HTR-8/SVneo (cell line): ENCODE data around the gene TSPAN4.

Source experiments
- DNase-seq: peaks from one replicate; pipeline ENCODE4 v3.0.0; 2011; ENCODE audit warnings: low spot score, mixed read lengths; ENCODE audit not compliant: insufficient read length
- FAIRE-seq: peaks from 2 replicates; lab custom pipeline; 2011; peaks lifted over from hg19 to GRCh38; lab: Jason Lieb, UNC

The TSPAN4 gene

GRCh38 chr11:862081-862661, 19.5 kb downstream of the TSPAN4 start:
- no peak for FAIRE-seq
- DNase-seq = no peak

DNA sequence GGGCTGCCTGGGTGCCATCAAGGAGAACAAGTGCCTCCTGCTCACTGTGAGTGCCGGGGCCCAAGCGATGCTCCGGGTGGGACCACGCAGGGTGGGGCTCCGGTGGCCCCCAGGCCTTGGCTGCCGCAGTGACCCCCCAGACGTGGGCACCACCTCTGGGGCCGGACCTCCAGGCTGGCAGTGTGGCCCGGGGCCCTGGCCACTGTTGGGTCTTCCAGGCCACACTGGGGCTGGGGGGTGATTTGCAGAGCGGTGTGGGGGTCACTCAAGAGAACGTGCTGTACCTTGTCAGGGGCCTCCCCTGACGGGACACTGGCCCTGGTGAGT, 20.0 kb downstream of the TSPAN4 start:
- no peak for DNase-seq
- FAIRE-seq = no peak

- DNase-seq (no peak), FAIRE-seq (no peak)
Measured at GRCh38 chr11:863023-863909, 20.6 kb downstream of the TSPAN4 start.

DNA sequence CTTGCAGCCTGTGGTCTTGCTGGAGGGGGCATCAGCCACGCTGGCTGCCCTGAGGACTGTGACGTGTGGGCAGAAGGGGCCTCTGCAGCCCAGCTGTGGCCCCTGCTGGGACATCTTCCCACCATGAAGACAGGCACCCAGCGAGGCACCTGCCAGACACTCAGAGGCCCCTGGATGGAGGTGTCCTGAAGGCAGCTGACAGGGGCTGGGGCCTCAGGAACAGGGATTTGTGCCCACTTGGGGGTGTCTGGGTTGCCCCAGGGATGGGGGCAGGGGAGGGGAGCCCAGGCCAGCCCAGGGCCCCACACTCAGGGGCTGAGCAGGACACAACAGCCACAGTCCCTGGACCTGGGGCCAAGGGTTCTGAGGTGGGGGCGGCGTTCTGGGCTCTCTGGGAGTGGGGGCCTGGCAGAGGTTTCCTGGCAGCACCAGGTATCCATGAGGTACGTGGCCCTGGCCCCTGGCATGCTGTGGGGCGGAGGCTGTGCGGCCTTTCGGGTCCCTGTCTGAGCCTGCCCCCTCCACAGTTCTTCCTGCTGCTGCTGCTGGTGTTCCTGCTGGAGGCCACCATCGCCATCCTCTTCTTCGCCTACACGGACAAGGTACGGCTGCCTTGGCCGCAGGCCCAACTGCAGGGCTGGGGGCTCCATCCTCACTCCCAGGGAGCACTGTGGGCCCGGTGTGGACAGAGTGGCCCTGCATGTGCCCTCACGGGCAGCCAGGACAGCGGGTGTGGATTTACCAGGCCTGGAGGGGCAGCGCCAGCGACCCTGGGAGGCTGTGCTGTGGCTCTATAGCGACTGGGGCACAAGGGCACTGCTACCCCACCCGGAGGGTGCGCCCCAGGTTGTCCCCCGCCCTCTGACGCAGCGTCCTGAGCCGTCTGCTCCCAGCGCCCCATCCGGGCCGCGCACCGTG, 21.5 kb downstream of the TSPAN4 start:
- FAIRE-seq = no peak
- no peak for DNase-seq

- DNase-seq (no peak), FAIRE-seq (no peak)
Measured at GRCh38 chr11:864898-865297, 22.2 kb downstream of the TSPAN4 start.

DNA sequence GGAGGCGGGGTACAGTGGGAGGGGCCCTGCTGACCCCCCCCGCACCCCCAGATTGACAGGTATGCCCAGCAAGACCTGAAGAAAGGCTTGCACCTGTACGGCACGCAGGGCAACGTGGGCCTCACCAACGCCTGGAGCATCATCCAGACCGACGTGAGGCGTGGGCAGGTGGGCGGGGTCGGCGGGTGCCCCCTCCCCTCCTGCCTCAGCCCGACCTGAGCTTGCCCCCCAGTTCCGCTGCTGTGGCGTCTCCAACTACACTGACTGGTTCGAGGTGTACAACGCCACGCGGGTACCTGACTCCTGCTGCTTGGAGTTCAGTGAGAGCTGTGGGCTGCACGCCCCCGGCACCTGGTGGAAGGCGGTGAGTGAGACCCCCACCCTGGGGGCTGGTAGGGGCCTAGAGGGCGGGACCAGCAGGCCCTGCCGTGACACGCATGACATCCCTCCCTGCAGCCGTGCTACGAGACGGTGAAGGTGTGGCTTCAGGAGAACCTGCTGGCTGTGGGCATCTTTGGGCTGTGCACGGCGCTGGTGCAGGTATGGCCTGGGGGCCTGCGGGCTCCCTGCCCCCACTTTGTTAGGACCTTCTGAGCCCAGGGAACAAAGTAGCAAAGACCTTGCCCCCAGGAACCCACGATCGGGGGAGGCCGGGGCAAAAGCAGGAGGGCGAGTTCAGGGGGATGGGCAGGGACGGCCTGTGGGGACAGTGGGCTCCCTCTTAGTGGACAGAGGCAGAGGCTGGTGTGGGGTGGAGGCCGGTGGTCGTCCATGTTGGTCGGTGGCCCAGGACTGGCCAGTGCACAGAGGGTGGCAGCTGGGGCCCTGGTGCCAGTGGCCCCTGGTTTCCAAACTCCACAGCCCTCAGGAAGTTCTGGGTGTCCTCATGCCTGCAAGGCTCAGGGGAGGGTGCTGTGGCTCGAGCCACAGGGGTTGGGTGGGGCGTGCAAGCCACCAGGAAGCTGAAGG, 23.1 kb downstream of the TSPAN4 start:
- FAIRE-seq (no peak), DNase-seq (no peak)

DNA sequence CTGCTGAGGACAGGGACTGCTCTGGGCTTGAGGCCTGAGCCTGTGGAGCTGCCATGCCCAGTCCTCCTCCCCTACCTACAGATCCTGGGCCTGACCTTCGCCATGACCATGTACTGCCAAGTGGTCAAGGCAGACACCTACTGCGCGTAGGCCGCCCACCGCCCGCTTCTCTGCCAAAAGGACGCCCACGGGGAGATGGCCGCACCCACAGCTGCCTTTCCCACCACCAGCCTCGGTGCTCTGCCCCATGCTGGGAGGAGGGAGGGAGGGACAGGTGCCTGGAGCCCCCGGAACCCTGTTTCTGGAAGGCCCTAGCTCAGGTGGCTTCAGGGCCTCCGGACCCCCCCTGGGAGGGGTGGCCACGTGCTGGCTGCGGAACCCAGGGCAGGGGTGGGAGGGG, 23.8 kb downstream of the TSPAN4 start:
- DNase-seq (no peak), FAIRE-seq (no peak)

DNA sequence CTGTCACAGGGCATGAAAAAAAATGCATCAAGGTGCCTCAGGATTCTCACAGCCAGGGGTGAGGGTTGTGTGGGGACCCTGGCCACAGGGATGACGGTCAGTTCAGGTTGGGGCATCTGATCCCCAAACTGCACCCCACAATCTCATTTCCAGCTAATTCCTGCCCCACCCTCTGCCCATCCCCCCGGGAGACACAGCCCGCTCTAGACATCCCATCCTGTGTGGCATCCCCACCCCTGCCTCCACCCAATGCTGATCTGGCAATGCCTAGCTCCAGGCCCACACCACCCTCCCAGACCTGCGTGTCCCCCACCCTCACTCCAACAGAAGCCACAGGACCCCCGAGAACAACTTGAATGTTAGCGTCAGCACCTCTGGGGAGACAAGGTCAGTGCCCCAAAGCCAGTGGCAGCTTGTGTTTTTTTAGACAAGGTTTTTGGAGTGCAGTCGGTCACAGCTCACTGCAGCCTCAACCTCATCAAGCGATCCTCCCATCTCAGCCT, 25.3 kb downstream of the TSPAN4 start:
- DNase-seq (no peak), FAIRE-seq (no peak)

- FAIRE-seq (no peak), DNase-seq (no peak)
Measured at GRCh38 chr11:868394-868793, 25.7 kb downstream of the TSPAN4 start.

DNA sequence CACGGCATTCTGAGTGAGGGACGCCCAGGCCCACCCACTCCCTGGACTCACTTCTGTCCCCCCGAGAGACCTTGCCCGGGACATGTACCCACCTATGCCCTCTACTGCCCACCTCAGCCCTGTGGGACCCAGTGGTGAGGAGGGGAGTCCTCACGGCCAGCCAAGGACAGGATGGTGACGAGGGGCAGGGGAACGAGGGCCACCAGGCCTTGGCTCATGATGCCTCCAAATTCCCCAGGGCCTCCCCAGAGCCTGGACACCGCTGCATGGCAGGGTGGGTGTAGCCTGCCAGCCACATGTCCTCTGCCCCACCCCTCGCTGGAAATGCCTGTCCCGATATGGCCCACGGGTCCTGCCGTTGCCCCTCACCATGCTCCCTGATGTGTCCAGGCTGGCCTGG, 26.1 kb downstream of the TSPAN4 start:
- FAIRE-seq (no peak), DNase-seq (no peak)

GRCh38 chr11:869399-870126, 26.9 kb downstream of the TSPAN4 start:
- FAIRE-seq (no peak), DNase-seq (no peak)

DNA sequence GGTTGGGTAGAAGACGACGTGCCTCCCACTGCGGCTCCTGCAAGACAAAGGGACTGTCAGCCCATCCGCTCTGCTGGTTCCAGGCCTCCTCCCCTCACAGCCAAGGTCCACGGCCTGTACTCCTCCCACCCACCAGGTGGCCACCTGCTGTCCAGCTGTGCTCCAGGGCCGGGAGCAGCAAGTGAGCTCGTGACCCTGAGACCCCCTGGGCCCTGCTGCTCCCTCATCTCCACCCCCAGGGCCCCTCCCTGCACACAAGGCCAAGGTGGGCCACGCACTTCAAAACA, 27.4 kb downstream of the TSPAN4 start:
- FAIRE-seq (no peak), DNase-seq (no peak)

GRCh38 chr11:870418-870817, 27.8 kb downstream of the TSPAN4 start:
- FAIRE-seq (no peak), DNase-seq (no peak)

GRCh38 chr11:871472-871871, 28.8 kb downstream of the TSPAN4 start:
- FAIRE-seq (no peak), DNase-seq (no peak)

GRCh38 chr11:872799-873198, 30.1 kb downstream of the TSPAN4 start:
- FAIRE-seq (no peak), DNase-seq (no peak)

GRCh38 chr11:873706-874105, 31.1 kb downstream of the TSPAN4 start:
- DNase-seq (no peak), FAIRE-seq (no peak)

GRCh38 chr11:875203-875602, 32.6 kb downstream of the TSPAN4 start:
- no peak for DNase-seq
- no peak for FAIRE-seq

DNA sequence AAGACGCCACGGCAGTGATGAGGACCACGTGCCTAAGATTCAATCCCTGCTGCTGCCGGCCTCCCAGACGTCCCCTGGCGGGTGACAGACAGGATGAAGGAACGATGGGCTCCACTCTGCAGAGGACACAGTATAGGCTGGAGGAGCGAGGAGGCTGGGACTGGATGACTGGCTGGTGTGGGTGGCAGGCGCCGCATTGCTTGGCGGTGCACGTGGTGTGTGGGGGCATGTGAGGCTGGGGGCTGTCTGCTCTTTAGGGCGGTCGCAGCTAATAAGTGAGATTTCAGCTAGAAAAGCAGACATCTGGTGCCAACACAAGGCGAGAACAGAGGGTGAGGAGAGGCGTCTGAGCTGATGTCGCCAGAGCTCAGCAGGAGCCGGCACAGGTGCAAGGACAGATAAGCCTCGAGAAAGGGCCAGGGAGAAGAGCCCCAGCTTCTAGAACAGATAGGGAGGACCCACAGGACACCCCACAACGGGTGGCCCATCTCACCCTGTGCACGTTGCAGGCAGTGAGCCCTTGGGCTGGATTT, 33.2 kb downstream of the TSPAN4 start:
- FAIRE-seq = no peak
- no peak for DNase-seq

- FAIRE-seq = no peak
- no peak for DNase-seq
Measured at GRCh38 chr11:876545-876944, 33.9 kb downstream of the TSPAN4 start.
